ENCODE measurements around the gene ZNF281. TPM values are rescaled to one million over a fixed set of nuclear protein-coding genes. Genes with fewer than 3 reads are reported as not detected.

The ZNF281 gene
- total and polyA plus RNA-seq, 10 donors, result 4.4 to 34.8 (median 21.0) TPM

- WGBS, 5 donors, result 82 to 90% (median 86%) methylated on average over 2 of the region's 2 CpGs
- Histone ChIP-seq H3K27me3 (replicated peaks in 1 of 7) (no peaks in the 10 kb centered on the region), H3K9me3 (no peaks in the 10 kb centered on the region), H3K4me1 (peaks cover 0 to 26% (median 0%) of the 10 kb centered on the region in 6 donors), H3K27ac (no peak overlapping the region), H3K4me3 (no peak overlapping the region), H3K36me3 (peaks cover 0 to 11% (median 0%) of the 10 kb centered on the region in 6 donors)
- TF ChIP-seq POLR2AphosphoS5 (IDR thresholded peaks at IDR 0.05) (no peak), CTCF (IDR thresholded peaks at IDR 0.05 in 8 of 11, conservative IDR thresholded peaks at IDR 0.05 in 3 of 11) (no peak), POLR2A (IDR thresholded peaks at IDR 0.05) (no peak)
- DNase-seq, result no peak
- intact Hi-C loops (cut with DNase I; ENCODE audit: low total_unique reads), result no loop called here
Measured at GRCh38 chr1:200369706-200370105, 40.1 kb downstream of the ZNF281 start.

- intact Hi-C loops (cut with DNase I; ENCODE audit: low total_unique reads), result no loop called here
- TF ChIP-seq CTCF (IDR thresholded peaks at IDR 0.05 in 8 of 11, conservative IDR thresholded peaks at IDR 0.05 in 3 of 11) (no peak), POLR2A (IDR thresholded peaks at IDR 0.05) (no peak), POLR2AphosphoS5 (IDR thresholded peaks at IDR 0.05) (no peak)
- H3K36me3 ChIP-seq, result peaks cover 0 to 11% (median 0%) of the 10 kb centered on the region in 6 donors
- H3K4me3 ChIP-seq, result no peak overlapping the region
- no peak for DNase-seq
- no peaks in the 10 kb centered on the region for H3K9me3 ChIP-seq
- peaks cover 0 to 31% (median 0%) of the 10 kb centered on the region in 6 donors for H3K4me1 ChIP-seq
- H3K27me3 ChIP-seq (replicated peaks in 1 of 7), result no peaks in the 10 kb centered on the region
- no peak overlapping the region for H3K27ac ChIP-seq
- WGBS, 5 donors, result 91 to 100% (median 95%) methylated on average over 4 of the region's 4 CpGs
Measured at GRCh38 chr1:200369131-200369530, 40.7 kb downstream of the ZNF281 start.

- WGBS, 5 donors, result 58 to 88% (median 75%) methylated on average over 6 of the region's 6 CpGs
- Histone ChIP-seq H3K27ac (peak overlapping the region in 5 of 8 donors; percentile 2 to 80 (median 52)), H3K27me3 (replicated peaks in 1 of 7) (no peaks in the 10 kb centered on the region), H3K36me3 (peaks cover 0 to 11% (median 0%) of the 10 kb centered on the region in 6 donors), H3K4me3 (no peak overlapping the region), H3K4me1 (peaks cover 0 to 37% (median 4%) of the 10 kb centered on the region in 6 donors), H3K9me3 (no peaks in the 10 kb centered on the region)
- intact Hi-C loops (cut with DNase I; ENCODE audit: low total_unique reads), result no loop called here
- TF ChIP-seq POLR2A (IDR thresholded peaks at IDR 0.05) (no peak), POLR2AphosphoS5 (IDR thresholded peaks at IDR 0.05) (no peak), CTCF (IDR thresholded peaks at IDR 0.05 in 8 of 11, conservative IDR thresholded peaks at IDR 0.05 in 3 of 11) (no peak)
- no peak for DNase-seq
Measured at GRCh38 chr1:200368556-200368955, 41.3 kb downstream of the ZNF281 start.

GRCh38 chr1:200367841-200368534 is 41.8 kb downstream of the ZNF281 start:
- Histone ChIP-seq H3K36me3 (peaks cover 0 to 11% (median 0%) of the 10 kb centered on the region in 6 donors), H3K27me3 (replicated peaks in 1 of 7) (no peaks in the 10 kb centered on the region), H3K9me3 (no peaks in the 10 kb centered on the region), H3K4me1 (peaks cover 0 to 43% (median 10%) of the 10 kb centered on the region in 6 donors), H3K27ac (peak overlapping the region in 6 of 8 donors; percentile 2 to 80 (median 50)), H3K4me3 (no peak overlapping the region)
- 39 to 52% (median 50%) methylated on average over 3 of the region's 3 CpGs for WGBS, 5 donors
- intact Hi-C loops (cut with DNase I; ENCODE audit: low total_unique reads), result no loop called here
- no peak for DNase-seq
- no peak for TF ChIP-seq POLR2AphosphoS5 (IDR thresholded peaks at IDR 0.05)
- no peak for TF ChIP-seq POLR2A (IDR thresholded peaks at IDR 0.05)
- TF ChIP-seq CTCF (IDR thresholded peaks at IDR 0.05 in 8 of 11, conservative IDR thresholded peaks at IDR 0.05 in 3 of 11), result no peak

All from spleen (tissue), 11 donors.